ENCODE measurements around the gene SDCBP2. TPM values are rescaled to one million over a fixed set of nuclear protein-coding genes. Genes with fewer than 3 reads are reported as not detected.

SDCBP2 gene
- total and polyA plus RNA-seq, 12 donors = 0.43 to 7.6 (median 2.9) TPM

DNA sequence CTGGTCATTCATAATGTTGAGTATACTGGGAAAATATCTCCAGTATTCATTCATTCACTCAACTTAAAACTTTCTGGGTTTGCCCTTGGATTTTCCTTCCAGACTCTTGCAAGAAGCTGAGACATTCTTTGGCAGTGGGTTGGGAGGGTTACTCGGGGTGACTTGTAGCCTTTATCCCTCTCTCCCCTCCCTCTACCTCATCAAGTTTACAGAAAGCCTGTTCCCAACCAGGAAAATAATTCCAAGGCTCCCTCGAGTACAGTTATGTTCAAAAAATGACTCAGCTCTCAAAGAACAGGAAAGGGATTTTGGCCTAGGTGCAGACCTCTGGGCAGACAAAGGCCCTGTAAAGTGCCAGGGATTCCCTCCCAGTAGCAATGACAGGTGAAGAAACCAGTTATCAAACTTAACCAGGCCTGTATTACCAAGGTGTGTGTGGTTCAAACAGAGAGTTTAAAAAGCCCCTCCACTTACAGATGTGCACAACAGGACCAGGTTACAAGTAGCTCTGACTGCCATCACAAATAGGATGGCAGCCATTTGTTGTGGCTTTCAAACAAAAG lies 41.7 kb upstream of the SDCBP2 start:
- 25 to 35% (median 30%) methylated on average over 2 of the region's 2 CpGs for WGBS, 4 donors
- H3K27me3 ChIP-seq = no peaks in the 10 kb centered on the region
- intact Hi-C loops (cut with DNase I) = no loop called here

DNA sequence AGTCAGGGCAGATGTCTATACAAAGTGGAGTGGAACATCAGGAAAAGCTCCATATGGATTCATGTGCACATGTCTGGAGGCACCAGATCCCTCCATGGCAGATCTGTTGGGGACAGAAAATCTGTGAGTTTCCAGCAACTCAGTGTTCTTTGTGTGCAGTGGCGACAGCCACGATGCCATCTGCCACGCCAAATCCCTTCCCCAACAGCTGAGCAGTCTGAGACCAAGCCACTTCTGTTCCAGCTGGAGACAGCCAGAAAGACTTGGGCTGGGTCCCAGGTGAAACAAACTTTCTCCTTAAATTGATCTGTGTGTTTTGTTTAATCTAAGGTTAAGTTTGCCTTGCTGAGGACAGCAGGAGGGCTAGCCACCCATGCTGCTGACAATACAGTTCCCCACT lies 41.0 kb upstream of the SDCBP2 start:
- H3K27me3 ChIP-seq = no peaks in the 10 kb centered on the region
- no peak overlapping the region for H3K4me3 ChIP-seq
- intact Hi-C loops (cut with DNase I) = no loop called here
- H3K36me3 ChIP-seq (replicated peaks in 1 of 2) = peaks cover 0 to 37% of the 10 kb centered on the region in 2 donors
- peaks cover 14 to 38% of the 10 kb centered on the region in 2 donors for H3K4me1 ChIP-seq (replicated peaks in 1 of 2)
- WGBS, 4 donors = 92 to 95% (median 93%) methylated on average over 3 of the region's 3 CpGs
- no peak for DNase-seq
- TF ChIP-seq, protein P1, sequence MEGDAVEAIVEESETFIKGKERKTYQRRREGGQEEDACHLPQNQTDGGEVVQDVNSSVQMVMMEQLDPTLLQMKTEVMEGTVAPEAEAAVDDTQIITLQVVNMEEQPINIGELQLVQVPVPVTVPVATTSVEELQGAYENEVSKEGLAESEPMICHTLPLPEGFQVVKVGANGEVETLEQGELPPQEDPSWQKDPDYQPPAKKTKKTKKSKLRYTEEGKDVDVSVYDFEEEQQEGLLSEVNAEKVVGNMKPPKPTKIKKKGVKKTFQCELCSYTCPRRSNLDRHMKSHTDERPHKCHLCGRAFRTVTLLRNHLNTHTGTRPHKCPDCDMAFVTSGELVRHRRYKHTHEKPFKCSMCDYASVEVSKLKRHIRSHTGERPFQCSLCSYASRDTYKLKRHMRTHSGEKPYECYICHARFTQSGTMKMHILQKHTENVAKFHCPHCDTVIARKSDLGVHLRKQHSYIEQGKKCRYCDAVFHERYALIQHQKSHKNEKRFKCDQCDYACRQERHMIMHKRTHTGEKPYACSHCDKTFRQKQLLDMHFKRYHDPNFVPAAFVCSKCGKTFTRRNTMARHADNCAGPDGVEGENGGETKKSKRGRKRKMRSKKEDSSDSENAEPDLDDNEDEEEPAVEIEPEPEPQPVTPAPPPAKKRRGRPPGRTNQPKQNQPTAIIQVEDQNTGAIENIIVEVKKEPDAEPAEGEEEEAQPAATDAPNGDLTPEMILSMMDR (IDR thresholded peaks at IDR 0.05) = no peak
- TF ChIP-seq POLR2A (IDR thresholded peaks at IDR 0.05) = no peak
- no peaks in the 10 kb centered on the region for H3K9me3 ChIP-seq (replicated peaks in 1 of 3)
- peak overlapping the region in 3 of 5 donors; percentile 22 to 75 (median 65) for H3K27ac ChIP-seq

More for the DNA sequence above, 41.7 kb upstream of the SDCBP2 start:
- no peak for TF ChIP-seq POLR2A (IDR thresholded peaks at IDR 0.05)
- DNase-seq = no peak
- Histone ChIP-seq H3K36me3 (replicated peaks in 1 of 2) (peaks cover 0 to 37% of the 10 kb centered on the region in 2 donors), H3K9me3 (replicated peaks in 1 of 3) (no peaks in the 10 kb centered on the region), H3K4me1 (replicated peaks in 1 of 2) (peaks cover 14 to 45% of the 10 kb centered on the region in 2 donors), H3K4me3 (no peak overlapping the region), H3K27ac (peak overlapping the region in 3 of 5 donors; percentile 62 to 75 (median 65))

DNA sequence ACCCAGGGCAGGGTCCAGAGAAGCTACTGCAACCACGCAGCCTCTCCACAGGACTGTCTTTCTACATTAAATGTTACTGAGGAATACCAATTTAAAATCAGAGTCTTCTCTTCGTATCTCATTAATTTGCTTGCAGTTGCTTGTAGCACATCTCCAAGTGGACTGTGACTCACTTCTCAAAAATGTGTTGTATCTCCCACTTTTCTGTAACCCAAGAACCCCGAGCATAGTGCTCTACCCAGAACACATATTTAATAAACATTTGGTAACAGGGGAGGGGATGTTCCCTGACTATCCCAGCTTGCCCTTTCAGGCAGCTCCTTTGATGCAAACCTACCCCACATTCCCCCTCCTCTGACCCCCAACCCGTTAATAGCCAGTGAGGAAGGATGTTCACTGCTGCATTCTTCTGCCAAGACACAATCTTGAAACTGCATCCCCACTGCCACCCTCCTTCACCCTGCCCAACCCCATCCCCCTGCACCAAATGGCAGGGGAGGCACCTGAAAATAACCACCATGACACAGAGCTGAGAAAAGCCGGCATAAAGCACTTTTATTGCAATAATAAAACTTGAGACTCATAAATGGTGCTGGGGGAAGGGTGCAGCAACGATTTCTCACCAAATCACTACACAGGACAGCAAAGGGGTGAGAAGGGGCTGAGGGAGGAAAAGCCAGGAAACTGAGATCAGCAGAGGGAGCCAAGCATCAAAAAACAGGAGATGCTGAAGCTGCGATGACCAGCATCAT lies 39.7 kb upstream of the SDCBP2 start:
- Histone ChIP-seq H3K4me3 (no peak overlapping the region), H3K4me1 (replicated peaks in 1 of 2) (peaks cover 23 to 33% of the 10 kb centered on the region in 2 donors), H3K9me3 (replicated peaks in 1 of 3) (no peaks in the 10 kb centered on the region), H3K36me3 (replicated peaks in 1 of 2) (peaks cover 0 to 34% of the 10 kb centered on the region in 2 donors), H3K27me3 (no peaks in the 10 kb centered on the region), H3K27ac (peak overlapping the region in 1 of 5 donors; percentile 21)
- 61 to 70% (median 64%) methylated on average over 7 of the region's 7 CpGs for WGBS, 4 donors
- no peak for TF ChIP-seq POLR2A (IDR thresholded peaks at IDR 0.05)
- TF ChIP-seq, protein P1 (IDR thresholded peaks at IDR 0.05) = no peak
- intact Hi-C loops (cut with DNase I) = no loop called here
- no peak for DNase-seq

DNA sequence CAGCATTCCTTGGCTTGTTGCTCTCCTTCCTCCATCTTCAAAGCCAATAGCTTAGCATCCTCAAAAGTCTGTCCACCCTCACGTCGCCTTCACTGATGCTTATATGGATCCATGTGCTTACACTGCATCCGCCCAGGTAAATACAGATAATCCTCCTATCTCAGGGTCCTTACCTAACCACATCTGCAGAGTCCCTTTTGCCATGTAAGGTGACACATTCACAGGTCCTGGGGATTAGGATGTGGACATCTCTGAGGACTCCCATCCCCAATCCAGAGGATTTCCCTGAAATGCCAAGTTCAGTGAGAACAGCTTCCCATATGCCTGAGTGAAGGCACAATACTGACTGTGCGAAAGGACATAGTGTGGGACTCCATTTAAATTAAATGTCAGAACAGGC lies 38.5 kb upstream of the SDCBP2 start:
- TF ChIP-seq, protein P1 (IDR thresholded peaks at IDR 0.05) = no peak
- no peak for TF ChIP-seq POLR2A (IDR thresholded peaks at IDR 0.05)
- intact Hi-C loops (cut with DNase I) = no loop called here
- peaks cover 0 to 26% of the 10 kb centered on the region in 2 donors for H3K36me3 ChIP-seq (replicated peaks in 1 of 2)
- H3K27ac ChIP-seq = no peak overlapping the region
- H3K9me3 ChIP-seq (replicated peaks in 1 of 3) = no peaks in the 10 kb centered on the region
- DNase-seq = no peak
- no peak overlapping the region for H3K4me3 ChIP-seq
- WGBS, 4 donors = 96 to 100% (median 97%) methylated on average over 4 of the region's 4 CpGs
- H3K4me1 ChIP-seq (replicated peaks in 1 of 2) = peaks cover 30 to 34% of the 10 kb centered on the region in 2 donors
- no peaks in the 10 kb centered on the region for H3K27me3 ChIP-seq
